ENCODE data around the gene CD99.

Gene CD99

GRCh38 chrX:2696698-2697215 lies 5.7 kb downstream of the CD99 start:
- in situ Hi-C loops (cut with HindIII; ENCODE audit: low sequenced_read_pairs): no loop called here
- TF ChIP-seq, protein P1, sequence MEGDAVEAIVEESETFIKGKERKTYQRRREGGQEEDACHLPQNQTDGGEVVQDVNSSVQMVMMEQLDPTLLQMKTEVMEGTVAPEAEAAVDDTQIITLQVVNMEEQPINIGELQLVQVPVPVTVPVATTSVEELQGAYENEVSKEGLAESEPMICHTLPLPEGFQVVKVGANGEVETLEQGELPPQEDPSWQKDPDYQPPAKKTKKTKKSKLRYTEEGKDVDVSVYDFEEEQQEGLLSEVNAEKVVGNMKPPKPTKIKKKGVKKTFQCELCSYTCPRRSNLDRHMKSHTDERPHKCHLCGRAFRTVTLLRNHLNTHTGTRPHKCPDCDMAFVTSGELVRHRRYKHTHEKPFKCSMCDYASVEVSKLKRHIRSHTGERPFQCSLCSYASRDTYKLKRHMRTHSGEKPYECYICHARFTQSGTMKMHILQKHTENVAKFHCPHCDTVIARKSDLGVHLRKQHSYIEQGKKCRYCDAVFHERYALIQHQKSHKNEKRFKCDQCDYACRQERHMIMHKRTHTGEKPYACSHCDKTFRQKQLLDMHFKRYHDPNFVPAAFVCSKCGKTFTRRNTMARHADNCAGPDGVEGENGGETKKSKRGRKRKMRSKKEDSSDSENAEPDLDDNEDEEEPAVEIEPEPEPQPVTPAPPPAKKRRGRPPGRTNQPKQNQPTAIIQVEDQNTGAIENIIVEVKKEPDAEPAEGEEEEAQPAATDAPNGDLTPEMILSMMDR (IDR thresholded peaks at IDR 0.05; ENCODE audit: low read depth, low read length): no peak
- H3K4me3 ChIP-seq (ENCODE audit: low read depth, low read length): no peak overlapping the region
- DNase-seq (ENCODE audit: low read depth, low spot score): peak; percentile 90

GRCh38 chrX:2697306-2697705 lies 6.2 kb downstream of the CD99 start:
- no peak overlapping the region for H3K4me3 ChIP-seq (ENCODE audit: low read depth, low read length)

DNA sequence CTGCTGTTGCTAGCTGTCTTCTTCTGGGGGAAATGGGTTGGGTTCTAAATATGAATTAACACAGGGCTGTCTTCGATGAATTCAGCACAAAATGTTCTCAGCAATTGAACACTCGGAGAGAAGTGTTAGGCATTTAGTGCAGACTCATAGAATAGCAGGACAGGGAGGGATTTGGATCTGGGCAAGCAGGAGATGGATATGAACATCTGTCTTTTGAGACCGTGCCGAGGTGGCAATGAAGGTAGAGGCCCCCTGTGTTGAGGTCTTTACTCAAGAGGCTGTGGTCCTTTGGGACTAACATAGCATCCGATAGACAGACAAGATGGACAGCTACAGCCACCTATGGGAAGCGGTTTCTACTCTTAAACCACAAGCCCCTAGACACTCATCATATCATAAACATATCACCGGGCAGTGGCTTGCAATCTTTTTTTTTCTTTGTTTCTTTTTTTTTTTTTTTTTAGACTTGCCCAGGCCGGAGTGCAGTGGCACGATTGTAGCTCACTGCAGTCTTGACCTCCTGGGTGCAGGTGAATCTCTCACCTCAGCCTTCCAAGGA lies 6.7 kb downstream of the CD99 start:
- no peak for DNase-seq (ENCODE audit: low read depth, low spot score)
- TF ChIP-seq, protein P1 (IDR thresholded peaks at IDR 0.05; ENCODE audit: low read depth, low read length): no peak
- H3K4me3 ChIP-seq (ENCODE audit: low read depth, low read length): no peak overlapping the region
- in situ Hi-C loops (cut with HindIII; ENCODE audit: low sequenced_read_pairs): no loop called here

More at GRCh38 chrX:2697306-2697705, 6.2 kb downstream of the CD99 start:
- in situ Hi-C loops (cut with HindIII; ENCODE audit: low sequenced_read_pairs): no loop called here
- DNase-seq (ENCODE audit: low read depth, low spot score): no peak
- TF ChIP-seq, protein P1 (IDR thresholded peaks at IDR 0.05; ENCODE audit: low read depth, low read length): no peak

- in situ Hi-C loops (cut with HindIII; ENCODE audit: low sequenced_read_pairs): no loop called here
- no peak overlapping the region for H3K4me3 ChIP-seq (ENCODE audit: low read depth, low read length)
- DNase-seq (ENCODE audit: low read depth, low spot score): no peak
- TF ChIP-seq, protein P1 (IDR thresholded peaks at IDR 0.05; ENCODE audit: low read depth, low read length): no peak
These were observed 7.5 kb downstream of the CD99 start for GRCh38 chrX:2698604-2699003.

DNA sequence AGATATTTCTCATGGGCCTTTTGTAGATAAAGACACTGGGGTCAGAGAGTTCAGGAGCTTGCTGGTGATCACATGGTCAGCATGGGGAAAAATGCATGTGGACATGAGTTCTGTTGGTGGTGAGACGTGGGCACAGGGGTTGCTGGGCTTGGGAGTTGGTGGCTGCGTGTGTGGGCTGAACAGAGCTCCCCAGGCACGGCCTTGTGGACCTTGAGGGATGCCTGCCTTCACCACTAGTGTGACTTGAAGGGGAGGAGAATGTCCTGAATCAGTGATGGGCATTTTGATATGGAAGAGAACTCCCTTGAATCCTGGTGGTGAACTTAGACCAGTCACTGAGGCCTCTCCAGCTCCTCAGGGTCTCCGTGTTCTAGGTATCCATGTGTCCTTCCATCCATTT lies 8.9 kb downstream of the CD99 start:
- H3K4me3 ChIP-seq (ENCODE audit: low read depth, low read length): no peak overlapping the region

GRCh38 chrX:2700405-2701320 lies 9.6 kb downstream of the CD99 start:
- no peak overlapping the region for H3K4me3 ChIP-seq (ENCODE audit: low read depth, low read length)
- DNase-seq (ENCODE audit: low read depth, low spot score): no peak
- TF ChIP-seq, protein P1 (IDR thresholded peaks at IDR 0.05; ENCODE audit: low read depth, low read length): no peak
- in situ Hi-C loops (cut with HindIII; ENCODE audit: low sequenced_read_pairs): no loop called here

More for the DNA sequence above, 8.9 kb downstream of the CD99 start:
- TF ChIP-seq, protein P1 (IDR thresholded peaks at IDR 0.05; ENCODE audit: low read depth, low read length): no peak
- in situ Hi-C loops (cut with HindIII; ENCODE audit: low sequenced_read_pairs): no loop called here
- DNase-seq (ENCODE audit: low read depth, low spot score): no peak

Measured in astrocyte of the spinal cord (primary cell).